Fibroblast of gingiva (primary cell): ENCODE results near the gene PIGT.
"Not testable (repeated sequence)": the region's sequence is repeated elsewhere in the genome, so short reads cannot be mapped to it uniquely, and the experiment has no call there.

ENCODE experiments used
- DNase-seq: peaks from one replicate; pipeline ENCODE4 v3.0.0-alpha.2; 2011; ENCODE audit warnings: low read depth

PIGT gene

GRCh38 chr20:45462711-45463509 is 47.0 kb downstream of the PIGT start:
- no peak for DNase-seq

GRCh38 chr20:45463709-45464108 is 47.8 kb downstream of the PIGT start:
- no peak for DNase-seq

GRCh38 chr20:45465491-45466266 is 49.7 kb downstream of the PIGT start:
- no peak for DNase-seq

DNA sequence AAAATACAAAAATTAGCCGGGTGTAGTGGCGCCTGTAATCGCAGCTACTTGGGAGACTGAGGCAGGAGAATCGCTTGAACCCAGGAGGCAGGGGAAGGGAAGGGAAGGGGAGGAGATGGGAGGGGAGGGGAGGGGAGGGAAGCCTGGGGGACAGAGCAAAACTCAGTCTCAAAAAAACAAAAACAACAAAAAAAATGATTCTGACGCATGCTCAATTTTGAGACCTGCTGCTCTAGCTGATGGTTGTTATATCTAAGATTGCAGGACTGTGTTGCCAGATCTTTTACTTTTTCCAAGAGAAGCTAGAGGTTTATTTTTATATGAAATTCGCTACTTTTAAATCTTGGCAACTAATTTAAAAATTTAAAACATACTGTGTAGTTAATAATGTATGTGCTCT is 51.2 kb downstream of the PIGT start:
- no peak for DNase-seq

GRCh38 chr20:45467861-45468260 is 51.9 kb downstream of the PIGT start:
- no peak for DNase-seq

DNA sequence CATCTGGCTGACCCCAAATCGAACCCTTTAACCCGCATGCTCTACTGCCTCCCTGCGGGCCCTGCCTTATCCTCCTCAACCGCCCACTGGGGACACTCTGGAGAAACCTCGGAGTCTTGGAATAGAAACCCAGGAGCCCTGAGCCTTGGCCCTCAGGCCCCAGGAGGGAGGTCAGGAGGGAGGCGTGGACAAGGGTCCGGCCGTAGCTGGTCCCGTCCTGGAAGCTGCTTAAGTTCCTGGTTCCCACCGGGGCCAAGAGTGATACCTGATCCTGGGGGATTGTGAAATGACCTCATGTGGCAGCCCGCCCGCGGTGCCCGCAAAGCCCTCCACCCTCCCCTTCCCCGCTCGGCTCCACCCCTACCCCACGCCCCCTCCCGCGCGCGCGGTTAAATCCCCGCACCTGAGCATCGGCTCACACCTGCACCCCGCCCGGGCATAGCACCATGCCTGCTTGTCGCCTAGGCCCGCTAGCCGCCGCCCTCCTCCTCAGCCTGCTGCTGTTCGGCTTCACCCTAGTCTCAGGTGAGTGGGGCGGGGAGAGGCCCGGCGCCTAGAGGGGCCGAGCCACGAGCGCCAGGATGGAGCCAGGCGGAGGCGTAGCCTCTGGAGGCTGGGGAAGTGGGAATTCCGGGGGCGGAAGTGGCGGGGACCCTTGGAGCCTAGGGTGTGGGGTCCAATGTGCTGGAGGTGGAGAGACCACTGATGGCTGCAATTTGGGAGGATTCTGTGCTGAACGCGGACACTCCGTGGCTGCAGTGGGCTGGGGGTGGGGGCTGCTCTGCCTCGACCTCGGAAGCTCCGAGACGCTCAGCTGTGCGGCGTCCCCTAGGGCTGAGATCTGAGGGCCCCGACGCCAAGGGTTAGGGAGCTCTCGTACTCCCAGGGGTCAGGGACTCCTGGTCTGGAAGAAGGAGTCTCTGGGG is 53.7 kb downstream of the PIGT start, which contains the start of gene WFDC2:
Gene WFDC2, plus strand, starts transcription at position 418 of the 926 bp plus-strand sequence. Its CDS starts 29 bp downstream, at position 447.
- DNase-seq: no peak

- DNase-seq: no peak
Observed at GRCh38 chr20:45470262-45470931, 54.5 kb downstream of the PIGT start.

DNA sequence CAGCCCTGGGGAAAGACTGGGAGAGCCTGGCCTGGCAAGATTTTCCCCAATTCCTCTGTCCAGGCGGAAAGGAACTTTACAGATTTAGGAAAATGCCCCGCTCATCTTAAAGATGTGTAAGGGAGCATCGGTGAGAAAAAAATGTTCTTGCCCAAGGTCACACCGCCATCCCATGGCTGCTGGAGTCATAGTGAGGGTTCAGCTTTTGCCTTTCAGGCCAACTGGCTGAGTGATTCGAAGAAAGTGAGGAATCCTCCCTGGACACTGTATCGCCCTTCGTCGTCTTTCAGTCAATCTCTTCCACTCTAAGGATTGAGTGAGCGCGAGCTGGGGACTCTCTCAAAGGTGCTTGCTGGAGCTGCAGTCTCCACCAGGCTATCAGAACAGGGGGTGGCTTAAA is 55.0 kb downstream of the PIGT start:
- no peak for DNase-seq

GRCh38 chr20:45472286-45472685 is 56.3 kb downstream of the PIGT start:
- not testable (repeated sequence) for DNase-seq
